Astrocyte (in vitro differentiated cells and primary cell): ENCODE measurements around the gene DGKB. TPM values are rescaled to one million over a fixed set of nuclear protein-coding genes. Genes with fewer than 3 reads are reported as not detected.

Experiments used
- DNase-seq: peaks from one replicate; pipeline ENCODE4 v3.0.0-alpha.2; 2010; ENCODE audit warnings: low read depth
- FAIRE-seq: peaks from 2 replicates; lab custom pipeline; 2011; peaks lifted over from hg19 to GRCh38; lab: Jason Lieb, UNC
- H2AFZ ChIP-seq: 2 replicates; pipeline ENCODE4 v1.6.0; 2012; ENCODE audit warnings: low read depth, low read length, inconsistent platforms
- H3K27ac ChIP-seq: 2 replicates; pipeline ENCODE4 v1.5.1; 2011; ENCODE audit warnings: low read depth, low read length, inconsistent platforms
- H3K27me3 ChIP-seq: 2 replicates; pipeline ENCODE4 v1.6.0; 2011; ENCODE audit warnings: low read length, inconsistent platforms; ENCODE audit not compliant: insufficient read depth
- H3K36me3 ChIP-seq: 2 replicates; pipeline ENCODE4 v1.5.1; 2011; ENCODE audit warnings: low read length, inconsistent platforms; ENCODE audit not compliant: insufficient read depth
- H3K4me1 ChIP-seq: 2 replicates; pipeline ENCODE4 v1.5.1; 2011; ENCODE audit warnings: low read length, inconsistent platforms; ENCODE audit not compliant: insufficient read depth
- H3K4me2 ChIP-seq: 2 replicates; pipeline ENCODE4 v1.6.0; 2012; ENCODE audit warnings: low read length, inconsistent platforms
- H3K4me3 ChIP-seq: 2 replicates; pipeline ENCODE4 v1.5.1; 2011; ENCODE audit warnings: low read depth, mild to moderate bottlenecking, low read length, inconsistent platforms; ENCODE audit not compliant: insufficient read depth
- H3K79me2 ChIP-seq: 2 replicates; pipeline ENCODE4 v1.6.0; 2012; ENCODE audit warnings: mild to moderate bottlenecking, low read length, inconsistent platforms; ENCODE audit not compliant: insufficient read depth
- H3K9ac ChIP-seq: 2 replicates; pipeline ENCODE4 v1.6.0; 2012; ENCODE audit warnings: mild to moderate bottlenecking, low read length, inconsistent platforms
- H3K9me3 ChIP-seq: 2 replicates; pipeline ENCODE4 v1.5.1; 2012; ENCODE audit warnings: low read depth, mild to moderate bottlenecking, low read length, inconsistent platforms; ENCODE audit not compliant: insufficient read depth
- H4K20me1 ChIP-seq: 2 replicates; pipeline ENCODE4 v1.6.0; 2012; ENCODE audit warnings: low read length, inconsistent platforms; ENCODE audit not compliant: insufficient read depth
- H3K27ac Mint-ChIP-seq: one replicate; pipeline ENCODE4 v1.8.0; 2021; ENCODE audit warnings: mild to moderate bottlenecking, mixed read lengths; ENCODE audit not compliant: unreplicated experiment
- H3K27me3 Mint-ChIP-seq: one replicate; pipeline ENCODE4 v1.8.0; 2021; ENCODE audit warnings: low read depth, mixed read lengths; ENCODE audit not compliant: unreplicated experiment
- H3K36me3 Mint-ChIP-seq: one replicate; pipeline ENCODE4 v1.8.0; 2021; ENCODE audit warnings: low read depth, mixed read lengths; ENCODE audit not compliant: unreplicated experiment
- H3K4me1 Mint-ChIP-seq: one replicate; pipeline ENCODE4 v1.8.0; 2021; ENCODE audit warnings: low read depth, mixed read lengths; ENCODE audit not compliant: unreplicated experiment
- H3K4me3 Mint-ChIP-seq: one replicate; pipeline ENCODE4 v1.8.0; 2021; ENCODE audit warnings: mild to moderate bottlenecking, moderate library complexity, mixed read lengths; ENCODE audit not compliant: unreplicated experiment
- H3K9me3 Mint-ChIP-seq: one replicate; pipeline ENCODE4 v1.8.0; 2021; ENCODE audit warnings: mild to moderate bottlenecking, mixed read lengths; ENCODE audit not compliant: unreplicated experiment
- CTCF ChIP-seq: IDR thresholded peaks from 2 replicates; pipeline ENCODE4 v1.5.1; 2011; ENCODE audit warnings: low read depth, mild to moderate bottlenecking, inconsistent platforms, low read length, moderate library complexity; ENCODE audit not compliant: insufficient read depth
- EZH2 ChIP-seq: IDR thresholded peaks from 2 replicates; pipeline ENCODE4 v1.6.1; 2012; ENCODE audit warnings: mild to moderate bottlenecking, low read length, inconsistent platforms; ENCODE audit not compliant: insufficient read depth
- total RNA-seq: library from RNA; stranded (reverse); gene quantifications from 2 replicates; pipeline ENCODE4 v1.2.1, GENCODE V29; 2021

DGKB gene
- total RNA-seq, 1 donor from 2014 or later, result 0.39 TPM

- DNase-seq (no peak), FAIRE-seq (no peak)
- no peaks in the 10 kb centered on the region for H3K9me3 ChIP-seq
- H4K20me1 ChIP-seq, result no peaks in the 10 kb centered on the region
- TF ChIP-seq CTCF (no peak), EZH2 (no peak)
- H3K4me1 ChIP-seq, result no peaks in the 10 kb centered on the region
- H3K9ac ChIP-seq, result no peak overlapping the region
- Mint-ChIP-seq H3K4me3 (no peak overlapping the region), H3K4me1 (peaks cover 11% of the 10 kb centered on the region), H3K36me3 (no peaks in the 10 kb centered on the region), H3K27ac (no peak overlapping the region), H3K27me3 (no peaks in the 10 kb centered on the region), H3K9me3 (no peaks in the 10 kb centered on the region)
- no peaks in the 10 kb centered on the region for H3K27me3 ChIP-seq
- no peak overlapping the region for H3K4me3 ChIP-seq
- no peaks in the 10 kb centered on the region for H3K36me3 ChIP-seq
- H3K79me2 ChIP-seq, result no peaks in the 10 kb centered on the region
- H3K4me2 ChIP-seq, result no peak overlapping the region
- no peak overlapping the region for H3K27ac ChIP-seq
- H2AFZ ChIP-seq, result no peak overlapping the region
Observed at GRCh38 chr7:14805105-14805719, 97.3 kb downstream of the DGKB start.

DNA sequence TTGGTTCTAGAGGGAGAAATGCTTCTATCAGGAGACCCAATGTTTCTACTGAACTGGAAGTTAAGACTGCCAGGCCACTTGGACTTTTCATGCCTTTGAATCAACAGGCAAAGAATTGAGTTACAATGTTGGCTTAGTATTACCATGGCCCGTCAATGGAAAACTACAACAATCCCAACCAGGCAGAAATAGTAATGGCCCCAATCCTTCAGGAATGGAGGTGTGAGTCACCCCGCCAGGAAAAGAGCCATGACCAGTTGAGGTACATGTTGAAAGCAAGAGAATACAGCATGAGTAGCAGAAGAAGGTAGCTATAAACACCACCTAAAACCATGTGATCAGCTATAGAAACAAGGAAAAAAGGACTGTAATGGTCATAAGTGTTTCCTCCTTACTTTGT, 101.9 kb downstream of the DGKB start:
- peaks cover 8% of the 10 kb centered on the region for H3K4me1 Mint-ChIP-seq
- no peak overlapping the region for H3K4me3 Mint-ChIP-seq
- H3K4me2 ChIP-seq, result no peak overlapping the region
- no peak overlapping the region for H3K4me3 ChIP-seq
- TF ChIP-seq CTCF, result no peak
- no peak for TF ChIP-seq EZH2
- DNase-seq, result no peak
- H3K9ac ChIP-seq, result no peak overlapping the region
- no peaks in the 10 kb centered on the region for H3K79me2 ChIP-seq
- no peaks in the 10 kb centered on the region for H3K27me3 Mint-ChIP-seq
- H4K20me1 ChIP-seq, result no peaks in the 10 kb centered on the region
- H3K4me1 ChIP-seq, result no peaks in the 10 kb centered on the region
- H3K27me3 ChIP-seq, result no peaks in the 10 kb centered on the region
- no peaks in the 10 kb centered on the region for H3K36me3 Mint-ChIP-seq
- no peak overlapping the region for H2AFZ ChIP-seq
- no peaks in the 10 kb centered on the region for H3K9me3 ChIP-seq
- no peaks in the 10 kb centered on the region for H3K9me3 Mint-ChIP-seq
- no peak overlapping the region for H3K27ac Mint-ChIP-seq
- no peak overlapping the region for H3K27ac ChIP-seq
- no peak for FAIRE-seq
- no peaks in the 10 kb centered on the region for H3K36me3 ChIP-seq

DNA sequence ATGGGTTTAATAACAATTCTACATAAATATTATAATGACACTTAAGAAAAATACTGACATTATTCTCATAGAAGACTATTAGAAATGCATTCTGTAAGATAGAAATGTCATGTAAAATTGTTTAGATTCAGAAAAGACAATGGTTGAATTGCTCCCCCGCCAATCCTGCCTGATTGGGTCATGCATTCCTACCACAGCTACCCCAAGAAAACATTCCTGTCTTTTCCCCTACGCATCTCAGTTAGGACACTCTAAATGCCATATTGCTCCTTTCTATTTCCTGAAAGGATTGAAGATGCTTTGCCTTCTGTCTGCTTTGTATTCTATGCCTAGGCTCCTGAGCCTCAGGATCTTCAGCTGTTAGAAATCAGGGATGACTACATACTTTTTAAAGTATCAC, 109.4 kb downstream of the DGKB start:
- FAIRE-seq (no peak), DNase-seq (no peak)
- Histone ChIP-seq H3K4me1 (no peaks in the 10 kb centered on the region), H3K4me2 (no peak overlapping the region), H3K79me2 (no peaks in the 10 kb centered on the region), H4K20me1 (no peaks in the 10 kb centered on the region), H3K27me3 (no peaks in the 10 kb centered on the region), H3K27ac (no peak overlapping the region), H2AFZ (no peak overlapping the region), H3K9ac (no peak overlapping the region), H3K36me3 (no peaks in the 10 kb centered on the region), H3K9me3 (no peaks in the 10 kb centered on the region), H3K4me3 (no peak overlapping the region)
- no peak for TF ChIP-seq CTCF
- TF ChIP-seq EZH2, result no peak
- Mint-ChIP-seq H3K9me3 (no peaks in the 10 kb centered on the region), H3K4me1 (peaks cover 7% of the 10 kb centered on the region), H3K4me3 (no peak overlapping the region), H3K27ac (no peak overlapping the region), H3K36me3 (no peaks in the 10 kb centered on the region), H3K27me3 (peaks cover 3% of the 10 kb centered on the region)
